GM10847 (cell line): ENCODE data around the gene APOBEC3F.
A peak's percentile ranks its signal among the peaks of the same experiment; 100 is the strongest.
"Not testable (repeated sequence)": the region's sequence is repeated elsewhere in the genome, so short reads cannot be mapped to it uniquely, and the experiment has no call there.

Source experiments
- POLR2A ChIP-seq: IDR thresholded peaks from 2 replicates; pipeline ENCODE4 v1.6.1; 2011; ENCODE audit not compliant: insufficient read length; ENCODE audit errors: extremely low read depth

Gene APOBEC3F

GRCh38 chr22:39040538-39041296, at the start of gene APOBEC3F:
Gene APOBEC3F, plus strand, starts transcription at chr22:39040864. Its CDS starts 97 bp downstream, at chr22:39040961.
- TF ChIP-seq POLR2A, result not testable (repeated sequence)

- no peak for TF ChIP-seq POLR2A
Measured at GRCh38 chr22:38996105-38996504, 44.6 kb upstream of the APOBEC3F start.

DNA sequence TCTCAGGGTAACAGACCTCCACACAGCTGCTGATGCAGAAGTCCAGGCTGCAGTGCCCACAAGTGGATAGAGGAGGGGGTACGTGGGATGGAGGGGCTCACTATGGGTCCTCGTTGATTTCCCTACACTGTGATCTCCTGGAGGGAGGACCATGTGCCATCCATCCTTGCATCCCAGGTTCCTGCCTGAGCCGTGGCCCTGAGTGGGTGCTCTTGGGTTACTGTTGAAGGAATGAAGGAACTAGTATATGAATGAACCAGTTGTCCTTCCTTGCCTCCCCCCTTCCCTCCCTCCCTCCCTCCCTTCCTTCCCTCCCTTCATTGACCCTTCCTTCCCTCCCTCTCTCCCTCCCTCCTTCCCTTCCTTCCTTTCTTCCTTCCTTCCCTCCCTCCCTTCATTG, 43.1 kb upstream of the APOBEC3F start:
- TF ChIP-seq POLR2A, result no peak

GRCh38 chr22:39003165-39003638, 37.5 kb upstream of the APOBEC3F start:
- no peak for TF ChIP-seq POLR2A

- TF ChIP-seq POLR2A, result no peak
Measured at GRCh38 chr22:39007177-39007576, 33.5 kb upstream of the APOBEC3F start.

DNA sequence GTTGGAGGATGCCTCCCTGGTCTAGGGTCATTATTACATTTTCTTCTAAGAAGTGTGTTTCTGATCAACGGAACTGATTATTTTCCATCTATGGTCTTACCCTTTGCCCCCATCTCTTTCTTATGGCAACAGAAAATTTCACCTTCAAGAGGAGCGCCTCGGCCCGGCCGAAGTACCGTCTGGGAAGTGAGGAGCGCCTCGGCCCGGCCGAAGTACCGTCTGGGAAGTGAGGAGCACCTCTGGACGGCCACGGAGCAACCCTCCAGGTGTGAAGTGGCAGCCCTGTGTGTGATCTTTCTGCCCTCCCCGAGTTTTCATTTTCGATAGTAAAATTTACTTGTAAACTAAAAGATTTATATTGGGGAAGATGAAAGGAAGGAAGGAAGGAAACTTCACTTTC, 29.7 kb upstream of the APOBEC3F start:
- no peak for TF ChIP-seq POLR2A

- TF ChIP-seq POLR2A, result no peak
Measured at GRCh38 chr22:39012533-39013511, 27.8 kb upstream of the APOBEC3F start.

- TF ChIP-seq POLR2A, result peak; percentile 43
Measured at GRCh38 chr22:39013942-39014722, 26.5 kb upstream of the APOBEC3F start, which contains the start of gene APOBEC3C. Gene APOBEC3C, plus strand, starts transcription at chr22:39014257. Its CDS starts 106 bp downstream, at chr22:39014363.

DNA sequence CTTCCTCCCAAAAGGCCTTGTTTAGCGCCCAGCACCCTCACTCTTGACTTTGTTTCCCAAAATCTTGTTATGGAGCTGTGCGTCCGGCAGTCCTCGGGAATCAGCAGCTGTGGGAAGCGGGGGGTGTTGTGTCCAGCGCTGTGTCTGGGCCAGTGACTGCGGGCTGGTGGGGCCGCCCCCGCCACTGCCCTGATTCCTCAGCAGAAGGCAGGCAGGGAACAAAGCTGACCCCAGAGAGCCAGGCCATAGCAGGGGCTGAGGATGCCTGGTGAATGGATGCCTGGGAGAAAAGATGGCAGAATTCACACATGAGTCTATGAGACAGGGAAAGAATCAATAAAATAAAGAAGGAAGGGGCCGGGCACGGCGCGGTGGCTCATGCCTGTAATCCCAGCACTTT, 24.1 kb upstream of the APOBEC3F start:
- TF ChIP-seq POLR2A, result no peak

DNA sequence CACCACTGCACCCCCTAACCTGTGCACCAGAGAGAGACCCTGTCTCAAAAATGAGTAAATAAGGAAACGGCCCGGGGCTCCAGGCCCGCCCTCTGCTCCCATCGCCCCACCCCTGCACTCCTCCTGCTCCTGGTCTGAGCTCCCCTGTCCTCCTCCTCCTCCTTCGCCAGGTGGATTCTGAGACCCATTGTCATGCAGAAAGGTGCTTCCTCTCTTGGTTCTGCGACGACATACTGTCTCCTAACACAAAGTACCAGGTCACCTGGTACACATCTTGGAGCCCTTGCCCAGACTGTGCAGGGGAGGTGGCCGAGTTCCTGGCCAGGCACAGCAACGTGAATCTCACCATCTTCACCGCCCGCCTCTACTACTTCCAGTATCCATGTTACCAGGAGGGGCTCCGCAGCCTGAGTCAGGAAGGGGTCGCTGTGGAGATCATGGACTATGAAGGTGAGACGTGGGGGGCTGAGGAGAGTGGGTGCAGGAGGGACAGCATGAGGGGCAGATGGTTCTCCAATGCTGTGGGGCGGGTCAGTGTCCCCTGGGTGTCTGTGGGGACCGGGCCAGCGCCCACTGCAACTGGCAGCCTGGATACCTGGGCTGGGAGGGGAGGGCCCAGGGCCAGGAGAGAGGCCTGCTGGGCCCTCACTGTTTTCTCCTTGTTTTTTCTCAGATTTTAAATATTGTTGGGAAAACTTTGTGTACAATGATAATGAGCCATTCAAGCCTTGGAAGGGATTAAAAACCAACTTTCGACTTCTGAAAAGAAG, 22.9 kb upstream of the APOBEC3F start:
- TF ChIP-seq POLR2A, result no peak

DNA sequence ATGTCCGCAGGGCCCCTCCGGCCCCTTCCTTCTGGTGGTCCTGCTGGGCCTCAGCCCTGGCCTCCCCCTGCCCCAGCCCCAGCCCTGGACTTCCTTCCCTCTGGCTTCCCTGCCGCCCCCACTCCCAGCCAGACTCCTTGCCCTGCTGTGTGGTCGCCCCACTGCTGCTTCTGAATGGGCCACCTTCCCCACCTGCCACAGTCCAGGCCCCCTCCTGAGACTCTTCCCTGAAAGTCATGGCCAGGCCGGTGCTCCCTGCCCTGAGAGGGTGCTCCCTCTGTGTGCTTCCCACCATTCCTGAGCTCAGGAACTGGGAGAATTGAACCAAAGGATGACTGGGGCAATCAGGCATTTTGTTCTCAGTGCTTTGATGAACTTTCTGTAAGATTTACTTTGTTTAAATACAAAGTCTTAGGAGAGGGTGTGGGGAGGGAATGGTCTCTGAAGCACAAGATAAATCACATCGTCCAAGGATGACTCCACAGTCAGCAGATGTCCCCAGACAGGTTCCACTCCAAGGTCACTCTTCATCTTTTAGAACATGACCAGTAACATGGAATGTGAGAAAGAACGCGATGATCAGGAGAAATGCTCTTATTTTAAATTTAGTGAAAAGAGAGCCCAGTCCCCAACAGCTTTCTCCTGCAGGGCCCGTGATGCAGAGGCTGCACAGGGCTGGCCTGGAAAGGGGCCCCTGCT, 19.0 kb upstream of the APOBEC3F start:
- TF ChIP-seq POLR2A, result no peak

GRCh38 chr22:39024519-39025308, 15.9 kb upstream of the APOBEC3F start:
- no peak for TF ChIP-seq POLR2A
